Fibroblast of skin of left biceps (primary cell): ENCODE measurements around the gene PAGE2B.
"Not testable (repeated sequence)": the region's sequence is repeated elsewhere in the genome, so short reads cannot be mapped to it uniquely, and the experiment has no call there.

Experiments
- DNase-seq, 2 experiments: peaks; one replicate each; pipeline ENCODE4 v3.0.0-alpha.2; 2013; ENCODE audit warnings: low read depth in 2 of 2

Gene PAGE2B, protein sequence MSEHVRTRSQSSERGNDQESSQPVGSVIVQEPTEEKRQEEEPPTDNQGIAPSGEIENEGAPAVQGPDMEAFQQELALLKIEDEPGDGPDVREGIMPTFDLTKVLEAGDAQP

DNA sequence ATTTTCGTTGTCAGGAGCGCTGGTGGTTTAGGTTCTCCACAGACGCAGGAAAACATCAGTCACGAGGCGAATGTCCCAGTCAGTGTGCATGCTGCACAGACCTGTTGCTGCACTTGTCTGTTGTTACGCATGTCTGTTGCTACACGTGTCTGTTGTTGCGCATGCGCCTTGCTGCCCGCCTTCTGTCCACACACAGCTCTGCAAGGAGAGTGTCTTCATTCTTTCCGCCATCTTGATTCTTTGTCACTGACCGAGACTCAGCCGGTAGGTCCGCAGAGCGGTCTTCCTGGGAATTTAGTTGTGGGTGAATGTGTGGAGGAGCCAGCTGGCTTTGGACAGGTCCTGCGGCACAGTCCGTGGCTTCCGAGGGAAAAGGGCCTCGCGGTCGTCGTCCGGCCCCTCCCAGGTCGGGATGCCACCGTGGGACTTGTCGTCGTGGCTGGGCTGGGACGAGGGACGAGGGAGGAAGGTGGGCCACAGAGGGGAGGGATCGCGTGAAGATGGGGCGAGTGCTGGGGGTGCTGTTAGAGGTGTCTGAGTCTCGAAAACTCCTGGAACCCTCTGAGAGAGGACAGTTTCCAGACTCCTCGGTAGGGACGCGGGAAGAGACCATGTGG, at the start of gene PAGE2B:
PAGE2B (plus strand) TSS at position 180 of the 617 bp plus-strand sequence. CDS start 1,012 bp downstream, outside the sequence.
- no peak for DNase-seq

DNA sequence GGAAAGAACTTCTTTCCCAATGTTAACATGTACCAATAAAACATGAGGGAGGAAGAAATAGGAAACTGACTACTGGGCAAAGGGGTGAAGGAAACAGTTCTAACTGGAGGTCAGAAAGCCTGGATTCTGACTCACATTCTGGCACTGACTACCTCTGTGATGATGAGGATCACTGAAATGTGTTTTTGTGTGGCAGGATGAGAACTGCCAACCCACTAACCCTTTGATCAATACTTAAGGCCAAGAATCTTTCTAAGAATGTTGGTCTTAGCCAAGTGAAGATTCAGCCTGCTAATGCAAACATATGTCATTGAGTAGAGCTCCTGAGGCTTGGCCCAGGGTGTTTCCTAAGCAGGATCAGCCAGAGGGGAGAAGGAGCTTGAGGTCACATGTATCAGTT, 48.7 kb upstream of the PAGE2B start:
- no peak for DNase-seq

DNA sequence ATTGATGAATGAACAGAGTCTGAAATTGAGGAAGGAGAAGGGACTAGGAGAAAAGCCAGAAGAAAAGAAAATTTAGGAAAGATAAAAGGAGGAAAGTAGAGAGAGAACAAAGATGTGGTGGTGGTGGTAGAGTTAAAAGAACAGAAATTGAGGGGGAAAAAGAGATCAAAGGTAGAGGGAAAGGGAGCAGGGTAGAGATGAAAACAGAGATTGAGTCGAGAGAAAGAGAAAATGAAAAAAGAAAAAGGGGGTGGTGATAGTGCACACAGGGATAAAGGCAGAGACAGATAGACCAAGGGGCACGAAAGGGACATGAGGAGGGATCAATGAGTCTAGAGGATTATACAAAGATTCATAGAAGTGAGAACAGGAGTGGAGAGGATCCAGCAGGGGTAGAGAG, 48.0 kb upstream of the PAGE2B start:
- DNase-seq, result no peak

DNA sequence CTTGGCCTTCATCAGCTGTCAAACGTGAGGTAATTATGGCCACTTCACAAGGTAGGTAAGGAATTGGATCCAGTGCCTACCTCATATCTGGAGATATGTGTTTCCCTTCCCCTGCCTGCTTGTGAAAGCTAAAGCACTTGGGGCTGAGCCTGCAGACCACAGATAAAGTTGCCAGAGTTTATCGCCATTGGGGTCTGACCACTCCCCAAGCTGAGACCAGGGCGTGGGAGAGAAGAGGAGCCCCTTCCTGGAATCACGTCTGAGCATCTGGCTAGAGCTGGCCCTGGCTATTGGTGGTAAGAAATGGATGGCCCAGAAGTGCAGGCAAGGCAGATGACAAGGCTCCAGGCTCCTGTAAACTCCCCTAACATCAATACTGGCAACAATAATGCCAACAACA, 46.8 kb upstream of the PAGE2B start:
- DNase-seq, result no peak

DNA sequence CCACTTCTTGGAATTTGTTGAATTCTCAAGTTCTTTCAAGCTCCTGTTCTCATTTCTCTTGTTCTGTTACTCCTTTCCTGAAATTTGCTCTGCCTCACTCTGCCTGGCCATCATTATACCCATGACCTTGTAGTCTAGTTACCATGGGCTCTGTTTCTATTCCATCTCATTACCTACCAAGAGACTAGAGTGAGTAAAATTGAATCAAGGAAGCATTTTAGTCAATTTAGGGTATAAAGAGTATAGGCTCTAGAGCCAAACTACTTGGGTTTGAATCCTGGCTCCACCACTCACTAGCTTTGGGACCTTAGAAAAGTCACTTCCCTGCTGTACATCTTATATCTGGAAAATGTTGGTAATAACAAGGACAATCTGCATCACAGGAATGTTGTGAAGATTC, 46.2 kb upstream of the PAGE2B start:
- DNase-seq, result no peak

DNA sequence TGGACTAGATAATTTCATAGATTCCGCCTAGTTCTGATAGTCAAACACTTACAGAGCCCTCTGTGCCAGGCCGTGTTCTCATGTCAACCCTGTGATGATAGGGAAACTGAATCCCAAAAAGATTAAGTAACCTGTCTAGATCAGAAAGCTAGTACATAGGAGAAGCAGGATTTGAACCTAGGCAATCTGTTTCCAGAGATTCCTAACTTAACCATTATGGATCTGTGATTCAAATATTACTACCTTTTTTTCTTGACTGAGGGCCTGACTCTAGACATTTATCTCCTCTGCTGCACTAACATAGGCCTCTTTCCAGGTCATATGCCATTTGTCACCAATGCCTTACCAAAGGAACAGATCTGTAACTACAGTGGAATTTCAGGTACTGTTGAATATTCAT, 45.5 kb upstream of the PAGE2B start:
- DNase-seq, result no peak

DNA sequence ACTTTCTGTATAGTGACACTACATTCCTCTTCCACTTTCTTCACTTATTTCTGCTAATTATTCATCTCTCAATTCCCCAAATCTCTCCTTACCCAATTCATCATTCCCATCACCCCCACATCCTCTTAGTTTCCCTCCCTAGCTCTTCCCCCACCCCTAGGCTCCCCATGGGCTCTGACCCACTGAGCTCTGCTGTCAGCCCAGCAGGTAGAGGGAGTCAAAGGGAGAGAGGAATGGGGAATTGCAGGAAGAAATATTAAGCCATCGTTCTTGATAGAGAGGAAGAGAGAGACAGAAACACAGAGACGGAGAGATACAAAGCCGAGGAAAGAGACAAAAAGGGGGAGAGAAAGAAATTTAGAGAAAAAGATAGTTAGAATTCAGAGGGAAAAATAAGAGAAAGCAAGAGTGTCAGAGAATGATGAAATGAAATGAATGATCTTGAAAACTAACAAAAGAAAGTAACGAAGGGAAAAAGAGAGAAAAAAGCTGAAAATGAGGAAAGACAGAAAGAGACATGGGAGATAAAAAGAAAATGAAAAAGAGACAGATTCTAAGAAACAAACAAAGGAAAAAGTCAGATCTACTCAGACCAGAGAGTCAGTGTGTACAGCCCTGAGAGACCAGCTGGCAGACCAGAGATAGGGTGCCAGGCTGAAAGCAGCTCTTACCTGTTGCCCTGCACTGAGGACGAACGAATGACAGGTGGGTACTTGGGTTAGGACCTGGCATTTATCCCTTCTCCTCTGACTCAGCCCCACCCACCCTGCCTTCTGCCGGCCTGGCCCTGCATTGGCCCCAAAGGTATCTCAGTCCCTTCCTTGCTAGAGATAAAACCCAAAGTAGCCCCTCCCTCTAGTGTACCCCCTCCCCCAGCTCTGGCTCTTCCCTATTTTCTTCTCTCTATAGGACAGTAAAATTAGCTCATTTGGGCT, 44.3 kb upstream of the PAGE2B start, which contains the start of gene ALAS2:
ALAS2 (minus strand) TSS at position 707 of the 935 bp plus-strand sequence. CDS start 4,977 bp downstream, outside the sequence.
- no peak for DNase-seq

DNA sequence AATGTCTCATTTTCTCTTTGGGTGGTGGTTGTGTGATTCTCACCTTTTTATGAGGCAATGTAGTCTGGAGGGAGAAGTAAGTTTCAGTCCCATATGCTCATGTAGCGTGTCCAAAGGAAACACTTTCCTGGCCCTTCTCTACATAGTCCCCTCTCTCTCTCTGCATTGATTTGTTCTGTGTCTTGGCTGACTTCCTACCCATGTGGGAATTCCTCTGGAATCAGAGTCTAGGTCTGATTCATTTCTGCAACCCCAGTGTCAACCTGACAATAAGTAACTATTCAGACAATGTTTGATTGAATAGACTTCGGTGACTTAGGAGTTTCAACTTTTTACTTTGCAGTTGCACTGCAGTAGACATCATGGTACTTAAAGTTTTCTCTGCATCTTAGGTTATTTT, 41.4 kb upstream of the PAGE2B start:
- no peak for DNase-seq

DNA sequence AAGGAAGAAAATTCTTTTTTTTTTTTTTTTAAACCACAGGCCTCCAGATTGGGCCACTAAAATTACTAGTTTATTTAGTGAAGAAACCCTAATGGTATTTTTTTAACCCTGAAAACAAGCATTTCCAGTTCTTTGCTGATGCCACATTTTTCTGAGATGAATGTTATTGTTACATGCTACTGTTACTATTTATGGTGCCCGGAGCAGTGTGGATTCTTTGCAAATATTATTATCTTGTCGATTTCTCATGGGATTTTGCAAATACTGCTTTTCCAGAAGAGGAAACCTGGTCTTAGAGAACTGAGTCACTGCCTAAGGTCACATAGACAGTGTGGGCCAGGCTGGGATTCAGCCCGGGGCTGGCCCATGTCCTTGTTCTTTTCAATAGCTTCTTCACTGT, 35.4 kb upstream of the PAGE2B start:
- DNase-seq, result no peak

DNA sequence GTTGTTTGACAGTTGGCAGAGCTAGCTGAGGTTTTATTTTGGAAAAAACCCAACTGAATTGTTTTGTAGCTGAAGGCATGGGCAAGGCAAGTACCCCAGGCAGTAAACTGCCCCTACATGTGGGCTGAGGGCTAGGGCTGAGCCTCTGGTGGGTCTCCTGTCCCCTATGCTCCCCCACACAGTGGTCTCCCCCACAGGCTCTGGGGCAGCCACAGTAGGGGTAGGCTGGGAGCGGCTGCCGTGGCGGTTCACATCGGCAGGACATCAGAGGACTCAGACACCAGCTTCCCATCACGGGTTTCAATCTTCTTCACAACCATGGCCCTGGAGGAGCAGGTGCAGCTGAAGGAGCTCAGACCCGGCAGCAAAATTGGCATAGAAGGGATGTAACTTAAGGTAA, 33.3 kb upstream of the PAGE2B start:
- no peak for DNase-seq

DNA sequence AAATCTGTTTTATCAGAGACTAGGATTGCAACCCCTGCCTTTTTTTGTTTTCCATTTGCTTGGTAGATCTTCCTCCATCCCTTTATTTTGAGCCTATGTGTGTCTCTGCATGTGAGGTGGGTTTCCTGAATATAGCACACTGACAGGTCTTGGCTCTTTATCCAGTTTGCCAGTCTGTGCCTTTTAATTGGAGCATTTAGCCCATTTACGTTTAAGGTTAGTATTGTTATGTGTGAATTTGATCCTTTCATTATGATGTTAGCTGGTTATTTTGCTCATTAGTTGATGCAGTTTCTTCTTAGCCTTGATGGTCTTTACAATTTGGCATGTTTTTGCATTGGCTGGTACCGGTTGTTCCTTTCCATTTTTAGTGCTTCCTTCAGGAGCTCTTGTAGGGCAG, 24.2 kb upstream of the PAGE2B start:
- DNase-seq, result not testable (repeated sequence)

DNA sequence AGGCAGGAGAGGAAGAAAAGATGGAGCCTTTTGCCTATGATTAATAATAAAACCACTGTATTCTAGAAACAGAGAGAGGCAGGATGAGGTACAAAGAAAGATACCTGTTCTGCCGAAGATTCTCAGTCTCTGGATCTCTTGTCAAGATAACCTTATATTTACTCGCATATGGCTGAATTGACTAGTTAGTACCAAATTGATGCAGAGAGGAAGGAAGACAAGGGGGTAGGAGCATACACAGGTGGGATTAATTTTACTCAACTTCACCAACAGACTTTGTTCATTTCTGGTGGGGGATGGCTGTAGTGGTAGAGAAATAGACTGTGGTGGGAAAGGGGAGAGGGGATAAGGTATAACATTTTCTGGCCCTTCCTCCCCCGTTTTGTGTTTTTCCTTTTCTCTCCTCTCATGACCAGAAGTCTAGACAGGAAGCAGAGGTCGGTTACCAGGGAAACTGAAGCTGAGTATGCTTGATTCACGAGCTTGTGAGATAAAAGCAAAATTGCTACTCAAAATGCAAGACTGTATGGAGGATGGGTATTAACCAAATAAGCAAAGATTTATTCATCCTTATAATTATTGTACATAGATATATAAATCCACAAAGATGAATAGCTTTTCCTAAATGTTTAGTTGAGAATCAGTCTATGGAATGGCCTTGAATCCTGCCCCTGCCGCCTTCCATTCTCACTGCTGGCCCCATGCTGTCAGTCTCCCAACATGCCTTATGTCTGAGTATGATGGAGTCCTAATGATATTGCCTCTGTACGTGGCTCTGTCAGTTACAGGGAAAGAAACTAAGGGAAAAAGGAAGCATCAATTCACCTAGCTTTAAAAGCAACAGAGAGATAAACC, 17.8 kb upstream of the PAGE2B start:
- no peak for DNase-seq

DNA sequence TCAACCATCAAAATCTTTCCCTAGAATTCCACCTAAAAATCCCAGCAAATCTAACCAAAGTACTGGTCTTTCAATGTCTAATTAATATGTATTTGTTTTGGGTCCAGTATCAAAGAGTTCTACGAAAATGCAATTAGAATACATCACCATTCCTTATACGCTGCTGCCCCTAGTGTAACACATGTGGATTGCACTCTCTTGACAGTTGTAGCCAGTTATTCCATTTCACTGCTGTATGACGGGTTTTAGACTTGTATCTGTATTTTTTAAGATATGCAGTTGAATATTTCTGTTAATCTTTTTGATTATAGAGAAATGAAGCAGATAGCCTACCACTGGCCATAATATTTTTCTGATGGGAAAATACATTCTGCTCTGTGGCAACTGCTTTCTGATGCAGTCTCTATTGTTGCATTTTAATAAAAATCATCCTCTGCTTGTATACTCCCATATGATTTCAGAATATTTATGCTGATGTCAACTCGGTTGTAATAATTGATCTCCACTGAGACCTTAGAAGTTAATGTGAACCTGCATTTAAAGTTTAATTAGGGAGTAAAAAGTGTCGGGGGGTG, 17.1 kb upstream of the PAGE2B start:
- no peak for DNase-seq

DNA sequence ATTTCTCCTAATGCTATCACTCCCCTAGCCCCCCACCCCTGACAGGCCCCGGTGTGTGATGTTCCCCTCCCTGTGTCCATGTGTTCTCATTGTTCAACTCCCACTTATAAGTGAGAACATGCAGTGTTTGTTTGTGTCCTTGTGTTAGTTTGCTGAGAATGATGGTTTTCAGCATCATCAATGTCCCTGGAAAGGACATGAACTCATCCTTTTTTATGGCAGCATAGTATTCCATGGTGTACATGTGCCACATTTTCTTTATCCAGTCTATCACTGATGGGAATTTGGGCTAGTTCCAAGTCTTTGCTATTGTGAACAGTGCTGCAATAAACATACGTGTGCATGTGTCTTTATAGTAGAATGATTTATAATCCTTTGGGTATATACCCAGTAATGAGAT, 7.7 kb upstream of the PAGE2B start:
- DNase-seq, result not testable (repeated sequence)

DNA sequence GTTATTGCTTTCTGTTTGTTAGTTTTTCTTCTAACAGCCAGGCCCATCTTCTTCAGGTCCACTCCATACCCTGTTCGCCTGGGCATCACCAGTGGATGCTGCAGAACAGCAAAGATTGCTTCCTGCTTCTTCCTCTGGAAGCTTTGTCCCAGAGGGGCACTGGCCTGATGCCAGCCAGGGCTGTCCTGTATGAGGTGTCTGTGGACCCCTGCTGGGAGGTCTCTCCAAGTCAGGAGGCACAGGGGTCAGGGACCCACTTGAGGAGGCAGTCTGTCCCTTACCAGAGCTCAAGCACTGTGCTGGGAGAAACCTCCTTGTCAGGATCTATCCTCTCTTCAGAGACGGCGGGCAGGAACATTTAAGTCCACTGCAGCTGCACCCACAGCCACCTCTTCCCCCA, 2.5 kb upstream of the PAGE2B start:
- DNase-seq, result no peak

DNA sequence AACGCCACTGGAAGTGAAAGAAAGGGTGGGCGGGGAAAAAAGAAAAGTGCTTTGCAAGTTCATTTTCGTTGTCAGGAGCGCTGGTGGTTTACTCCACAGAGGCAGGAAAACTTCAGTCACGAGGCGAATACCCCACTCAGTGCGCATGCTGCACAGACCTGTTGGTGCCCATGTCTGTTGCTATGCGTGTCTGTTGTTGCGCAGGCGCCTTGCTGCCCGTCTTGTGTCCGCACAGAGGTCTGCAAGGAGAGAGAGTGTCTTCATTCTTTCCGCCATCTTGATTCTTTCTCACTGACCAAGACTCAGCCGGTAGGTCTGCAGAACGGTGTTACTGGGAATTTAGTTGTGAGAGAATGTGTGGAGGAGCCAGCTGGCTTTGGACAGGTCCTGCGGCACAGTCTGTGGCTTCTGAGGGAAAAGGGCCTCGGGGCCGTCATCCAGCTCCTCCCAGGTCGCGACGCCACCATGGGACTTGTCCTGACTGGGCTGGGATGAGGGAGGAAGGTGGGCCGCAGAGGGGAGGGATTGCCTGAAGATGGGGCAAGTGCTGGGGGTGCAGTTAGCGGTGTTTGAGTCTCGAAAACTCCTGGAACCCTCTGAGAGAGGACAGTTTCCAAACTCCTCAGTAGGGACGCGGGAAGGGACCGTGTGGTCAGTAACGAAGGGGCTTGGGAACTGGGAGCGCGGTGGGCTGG, 14.1 kb downstream of the PAGE2B start, which contains the start of gene PAGE2:
PAGE2 (plus strand) TSS at position 224 of the 695 bp plus-strand sequence. CDS start 1,003 bp downstream, outside the sequence.
- DNase-seq, result no peak

DNA sequence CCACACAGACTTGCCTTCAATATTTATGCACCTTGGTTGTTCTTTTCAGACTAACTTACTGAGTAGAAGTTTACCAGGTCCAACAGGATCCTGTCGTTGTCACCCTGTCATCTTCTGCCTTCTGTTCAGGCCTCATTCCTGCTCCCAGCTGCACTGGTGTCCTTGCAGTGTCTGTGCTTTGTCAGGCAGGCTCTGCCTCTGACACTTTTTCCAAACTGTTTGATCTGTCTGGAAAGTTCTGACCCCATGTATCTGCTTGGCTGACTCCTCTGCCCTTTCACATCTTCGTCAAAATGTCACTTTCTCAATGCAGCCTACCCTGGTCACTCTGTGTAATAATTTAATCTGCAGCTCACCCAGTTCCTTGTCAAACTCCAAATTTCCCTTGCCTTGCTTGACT, 23.9 kb downstream of the PAGE2B start:
- DNase-seq, result no peak

DNA sequence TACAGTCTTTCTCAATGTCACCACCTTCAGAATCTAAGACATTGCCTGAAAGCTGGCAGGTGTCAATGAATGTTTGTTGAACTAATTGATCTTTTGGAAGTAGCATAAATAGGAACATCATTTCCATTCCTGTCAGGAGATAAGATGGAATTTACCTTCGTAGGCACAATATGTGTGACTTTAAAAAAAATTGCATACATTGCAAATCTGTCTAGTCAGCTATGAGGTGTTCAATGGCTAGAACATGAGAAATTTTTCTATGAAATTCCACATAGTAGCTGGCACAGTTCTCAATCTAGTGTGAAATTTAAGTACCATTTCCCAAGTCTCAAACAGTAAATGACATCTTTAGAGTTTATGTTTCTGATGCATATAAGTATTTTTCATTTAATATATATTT, 24.3 kb downstream of the PAGE2B start:
- no peak for DNase-seq

DNA sequence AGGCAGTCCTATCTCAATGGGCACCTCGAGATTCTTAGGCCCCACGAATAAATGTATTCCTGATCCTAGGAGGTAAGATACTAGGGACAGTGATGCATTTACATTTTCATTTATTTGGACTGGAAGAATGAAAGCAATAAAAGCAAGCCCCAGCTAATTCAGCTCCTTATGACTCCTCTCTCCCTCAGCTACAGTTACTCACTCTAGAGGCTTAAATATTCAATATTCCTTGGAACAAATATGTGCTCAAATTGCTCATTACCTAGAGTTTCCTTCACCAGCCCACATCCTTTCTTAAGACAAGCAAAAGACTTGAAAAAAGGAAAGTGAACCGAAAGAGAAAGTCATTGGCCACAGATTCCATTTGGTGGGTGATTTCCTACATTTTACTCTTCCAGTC, 27.9 kb downstream of the PAGE2B start:
- no peak for DNase-seq

DNA sequence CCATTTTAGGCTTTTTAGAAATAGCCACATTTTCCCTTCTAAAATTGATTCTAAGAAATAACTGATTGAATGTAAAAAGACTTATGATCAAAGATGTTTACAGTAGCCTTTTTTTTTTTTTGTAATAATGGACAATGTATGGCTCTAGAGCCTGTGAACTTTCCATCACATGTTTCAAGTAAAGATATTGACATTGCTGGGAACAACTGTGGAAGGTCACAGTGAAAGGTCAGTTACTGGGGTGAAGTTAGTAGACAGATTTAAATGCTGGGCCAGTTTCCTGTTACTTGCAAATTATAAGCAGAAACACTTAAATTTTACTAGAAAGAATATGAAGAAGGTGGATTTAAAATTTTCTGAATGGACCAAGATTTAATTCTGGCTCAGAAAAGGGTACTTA, 32.4 kb downstream of the PAGE2B start:
- DNase-seq, result no peak

DNA sequence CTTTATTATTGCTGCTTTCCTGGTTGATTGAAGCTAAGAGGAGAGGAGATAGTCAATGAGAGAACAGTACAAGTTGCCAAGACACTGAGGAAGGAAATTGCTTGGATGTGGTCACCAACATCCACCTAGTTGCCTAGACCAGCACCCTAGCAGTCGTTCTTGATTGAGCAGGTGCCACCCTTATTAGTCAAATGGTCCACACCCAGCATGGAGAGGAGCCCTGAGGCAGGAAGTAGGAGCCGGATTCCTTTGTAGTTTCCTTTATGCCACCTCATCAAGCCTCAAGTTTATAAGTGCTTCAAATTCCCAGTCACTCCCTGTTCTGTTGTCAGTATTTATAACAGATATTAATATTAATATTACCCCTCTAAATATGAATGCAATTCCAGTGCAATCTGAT, 33.1 kb downstream of the PAGE2B start:
- DNase-seq, result no peak
